Lower lobe of right lung (tissue), 2 donors: Measurements from ENCODE around the gene FAM184B. TPM values are rescaled to one million over a fixed set of nuclear protein-coding genes. Genes with fewer than 3 reads are reported as not detected.

ENCODE experiments used
- ATAC-seq, 2 donors: fragments of 200-7000 bp; cut with Tn5 transposase; one replicate each; pipeline ENCODE4 v1.9.1; 2020 to 2022; ENCODE audit warnings: mild to moderate bottlenecking in 2 of 2, moderate library complexity in 2 of 2
- DNase-seq: peaks from one replicate; pipeline ENCODE4 v3.0.0-alpha.2; 2020
- H3K27ac ChIP-seq: fragments of 200-600 bp; one replicate; pipeline ENCODE4 v1.8.0; 2022
- H3K27me3 ChIP-seq: fragments of 200-600 bp; one replicate; pipeline ENCODE4 v1.8.0; 2022; ENCODE audit warnings: low read depth
- H3K36me3 ChIP-seq: fragments of 200-600 bp; one replicate; pipeline ENCODE4 v1.8.0; 2022; ENCODE audit warnings: mild to moderate bottlenecking
- H3K4me1 ChIP-seq: fragments of 200-600 bp; one replicate; pipeline ENCODE4 v1.8.0; 2022
- H3K4me3 ChIP-seq: fragments of 200-600 bp; one replicate; pipeline ENCODE4 v1.8.0; 2022; ENCODE audit warnings: mild to moderate bottlenecking
- H3K9me3 ChIP-seq: fragments of 200-600 bp; one replicate; pipeline ENCODE4 v1.8.0; 2022
- CTCF ChIP-seq: fragments of 200-600 bp; IDR thresholded peaks from one replicate; pipeline ENCODE4 v1.8.0; 2022; ENCODE audit warnings: antibody characterized with exemption, mild to moderate bottlenecking
- intact Hi-C: fragments of 100-400 bp; cut with DNase I; formaldehyde crosslinking; loops from one replicate; pipeline ENCODE4 v1.11.0; 2022
- long read RNA-seq: library from polyadenylated mRNA; unstranded; transcript quantifications from one replicate; pipeline ENCODE4 v2.0.0, GENCODE V29; 2021
- total RNA-seq: library from RNA; stranded (reverse); fragmentation: NEBNext Ultra II Directional; extraction: Animal tissue kit (Norgen Biotek cat#: 25700); gene quantifications from one replicate; pipeline ENCODE4 v1.2.1, GENCODE V29; 2021
- donor health status: DM: no; HTN: yes; CAD: no; lungs with severe emphysema.

Gene FAM184B
- total RNA-seq: 0.24 TPM
- long read RNA-seq, partial matches to known transcripts: 0 of 54 reads
- long read RNA-seq, other reads (novel, unspliced or antisense): 54 of 54 reads

DNA sequence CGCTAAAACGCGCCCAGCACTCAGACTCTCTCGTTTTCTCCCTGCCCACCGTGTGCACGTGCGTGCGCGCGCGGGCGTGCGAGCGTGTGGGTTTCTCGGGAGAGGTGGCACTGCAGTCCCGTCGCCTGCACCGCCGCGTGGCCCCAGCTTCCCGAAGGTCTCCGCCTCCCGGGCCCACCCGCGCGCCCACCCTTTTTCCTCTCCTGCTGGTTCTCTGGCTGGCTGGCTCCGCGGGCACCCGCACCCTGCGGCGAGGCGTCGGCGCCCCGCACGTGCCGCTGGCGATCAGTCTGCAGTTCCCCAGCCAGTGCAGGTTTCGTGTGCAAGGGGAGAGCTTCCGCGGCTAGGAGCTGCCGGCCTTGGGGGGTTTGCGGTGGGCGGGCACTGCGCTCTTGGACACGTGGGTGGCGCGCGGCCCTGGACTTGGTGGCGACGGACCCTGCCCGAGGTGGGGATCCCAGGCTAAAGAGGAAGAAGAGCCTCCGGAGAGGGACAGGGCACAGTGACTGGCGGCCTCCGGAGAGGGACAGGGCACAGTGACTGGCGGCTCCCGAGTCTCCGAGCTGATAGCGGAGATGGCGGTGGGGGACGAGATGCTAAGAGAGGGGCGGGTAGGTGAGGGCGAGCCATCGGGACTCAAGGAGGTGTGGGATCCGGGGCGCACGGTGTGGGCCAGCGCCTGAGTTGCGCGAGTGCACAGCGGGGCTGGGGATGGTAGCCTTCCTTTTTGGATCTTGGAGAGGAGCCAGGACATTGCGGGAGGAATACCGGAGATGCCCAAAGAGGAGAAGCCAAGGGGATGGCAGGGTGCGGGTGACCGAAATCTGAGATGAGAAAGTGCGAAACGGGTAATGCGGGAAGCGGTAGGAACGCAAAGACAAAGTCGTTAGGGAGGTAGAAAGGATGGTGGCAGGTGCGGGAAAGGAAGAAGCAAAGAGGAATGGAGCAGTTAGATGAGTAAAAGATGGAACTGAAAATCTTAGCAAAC lies at the start of gene FAM184B:
FAM184B (minus strand) TSS at position 322 of the 988 bp plus-strand sequence. CDS start 322 bp downstream, outside the sequence.
- intact Hi-C loops: no loop called here
- Histone ChIP-seq H3K27ac (no peak within 1 kb of the TSS), H3K4me1 (peaks cover 20% of the 10 kb centered on the region), H3K36me3 (no peaks in the 10 kb centered on the region), H3K27me3 (peaks cover 26% of the 10 kb centered on the region), H3K9me3 (no peaks in the 10 kb centered on the region), H3K4me3 (peak within 1 kb of the TSS; percentile 46)
- TF ChIP-seq CTCF: no peak
- DNase-seq: no peak
- peak; percentile 53 to 61 for ATAC-seq

- H3K4me3 ChIP-seq: no peak overlapping the region
- no peaks in the 10 kb centered on the region for H3K36me3 ChIP-seq
- H3K27me3 ChIP-seq: no peaks in the 10 kb centered on the region
- ATAC-seq (no peak), DNase-seq (no peak)
- intact Hi-C loops: no loop called here
- no peak overlapping the region for H3K27ac ChIP-seq
- no peaks in the 10 kb centered on the region for H3K9me3 ChIP-seq
- H3K4me1 ChIP-seq: no peaks in the 10 kb centered on the region
- no peak for TF ChIP-seq CTCF
These were observed 42.6 kb upstream of the FAM184B start for GRCh38 chr4:17823871-17824669.

DNA sequence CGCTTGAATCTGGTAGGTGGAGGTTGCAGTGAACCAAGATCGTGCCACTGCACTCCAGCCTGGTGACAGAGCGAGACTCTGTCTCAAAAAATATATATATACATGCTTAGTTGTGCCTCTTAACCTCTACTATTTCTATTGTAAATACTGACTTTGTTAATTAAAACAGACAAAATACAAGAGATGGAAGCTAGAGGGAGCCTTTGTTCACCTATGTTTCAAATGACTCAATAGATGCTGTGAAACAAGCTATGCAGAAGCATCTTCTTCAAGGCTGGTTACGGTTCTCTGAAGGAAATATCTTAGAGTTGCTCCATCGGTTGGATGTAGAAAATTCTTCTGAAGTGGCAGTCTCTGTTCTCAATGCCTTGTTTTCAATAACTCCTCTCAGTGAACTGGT lies 35.6 kb upstream of the FAM184B start:
- TF ChIP-seq CTCF: peak; percentile 51
- Histone ChIP-seq H3K36me3 (no peaks in the 10 kb centered on the region), H3K9me3 (no peaks in the 10 kb centered on the region), H3K27me3 (no peaks in the 10 kb centered on the region), H3K4me1 (no peaks in the 10 kb centered on the region), H3K4me3 (no peak overlapping the region), H3K27ac (no peak overlapping the region)
- DNase-seq (no peak), ATAC-seq (peak in 1 of 2 donors; percentile 48)
- intact Hi-C loops: loop anchor here (10.0 kb wide), 2 partner anchors 548 to 778 kb away; no protein-coding TSS in a partner anchor

DNA sequence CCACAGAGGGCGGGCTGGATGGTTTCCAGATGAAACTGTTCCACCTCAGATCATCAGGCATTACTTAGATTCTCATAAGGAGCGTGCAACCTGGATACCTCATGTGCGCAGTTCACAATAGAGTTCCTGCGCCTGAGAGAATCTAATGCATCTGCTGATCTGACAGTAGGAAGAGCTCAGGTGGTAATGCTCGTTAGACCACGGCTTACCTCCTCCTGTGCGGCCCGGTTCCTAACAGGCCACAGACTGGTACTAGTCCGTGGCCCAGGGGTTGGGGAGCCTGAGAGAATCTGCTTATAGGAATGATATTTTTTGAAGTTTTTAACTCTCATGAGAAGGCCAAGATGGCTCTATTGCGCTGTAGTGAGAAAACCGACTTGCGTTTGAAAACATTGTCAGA lies 34.7 kb upstream of the FAM184B start:
- ATAC-seq: no peak
- intact Hi-C loops: loop anchor here (10.0 kb wide), 2 partner anchors 549 to 779 kb away; no protein-coding TSS in a partner anchor

More for the DNA sequence above, 34.7 kb upstream of the FAM184B start:
- no peak for TF ChIP-seq CTCF
- no peak overlapping the region for H3K27ac ChIP-seq
- H3K4me1 ChIP-seq: peaks cover 4% of the 10 kb centered on the region
- no peak for DNase-seq
- H3K36me3 ChIP-seq: no peaks in the 10 kb centered on the region
- no peaks in the 10 kb centered on the region for H3K9me3 ChIP-seq
- no peaks in the 10 kb centered on the region for H3K27me3 ChIP-seq
- no peak overlapping the region for H3K4me3 ChIP-seq
